HG03103 (cell line): ENCODE results near the gene NEGR1.

Source experiments
- ATAC-seq: cut with Tn5 transposase; IDR thresholded peaks from one replicate; pipeline ENCODE4 v1.9.1; 2021; ENCODE audit warnings: low read depth; ENCODE audit not compliant: unreplicated experiment

NEGR1 gene

DNA sequence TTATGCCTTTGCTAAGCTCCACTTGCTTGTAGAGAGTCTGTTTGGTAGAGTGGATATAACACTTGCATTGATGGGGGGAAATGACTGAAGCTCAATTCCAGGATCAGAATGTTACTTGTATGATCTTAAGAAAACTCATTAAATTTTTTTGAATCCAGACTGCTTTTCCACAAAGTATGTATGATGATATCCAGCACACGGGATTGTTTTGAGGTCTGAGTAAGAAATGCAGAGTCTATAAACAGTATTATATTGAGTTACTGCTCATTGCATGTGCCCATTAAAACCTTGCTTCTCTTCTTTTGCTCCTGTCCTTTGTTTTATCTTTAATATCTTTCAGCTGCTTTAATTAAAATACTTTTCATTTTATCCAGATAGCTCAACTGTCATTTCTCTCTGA, 631.1 kb downstream of the NEGR1 start:
- no peak for ATAC-seq

DNA sequence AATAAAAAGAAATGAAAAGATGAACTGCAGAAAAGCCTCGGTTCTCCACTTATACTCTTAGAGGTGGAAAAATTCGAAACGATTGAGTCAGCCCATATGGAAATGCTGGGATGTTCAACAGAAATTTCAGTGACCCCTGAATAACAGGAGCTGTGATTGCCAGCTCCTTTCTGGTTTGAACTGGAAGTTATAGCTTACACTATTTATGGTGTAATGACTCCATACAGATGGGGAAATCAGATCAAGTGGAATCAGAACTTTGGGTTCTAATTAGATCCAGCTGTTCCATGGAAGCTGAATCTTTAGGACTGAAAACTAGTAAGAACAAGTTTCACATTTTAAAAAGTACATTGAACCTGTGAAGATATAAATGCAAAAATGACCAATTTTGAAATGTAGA, 632.2 kb downstream of the NEGR1 start:
- ATAC-seq, result no peak

DNA sequence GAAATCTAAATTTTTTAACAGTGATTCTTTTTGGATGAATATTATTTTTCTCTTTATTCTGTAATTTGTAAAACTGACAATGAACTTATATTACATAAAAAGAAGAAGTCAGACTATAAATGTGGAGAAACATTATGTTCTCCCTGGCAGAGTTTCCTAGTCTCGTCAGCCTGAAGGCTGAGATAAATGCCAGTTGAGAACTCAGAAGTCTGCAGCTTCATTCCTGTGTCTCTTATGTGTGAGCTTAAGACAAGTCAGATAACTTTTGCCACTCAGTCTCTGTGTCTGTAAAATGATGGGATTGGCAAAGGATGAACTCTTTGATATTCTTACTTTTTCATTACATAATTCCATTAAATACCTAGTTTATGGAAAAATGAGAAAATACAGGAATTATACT, 632.7 kb downstream of the NEGR1 start:
- no peak for ATAC-seq

DNA sequence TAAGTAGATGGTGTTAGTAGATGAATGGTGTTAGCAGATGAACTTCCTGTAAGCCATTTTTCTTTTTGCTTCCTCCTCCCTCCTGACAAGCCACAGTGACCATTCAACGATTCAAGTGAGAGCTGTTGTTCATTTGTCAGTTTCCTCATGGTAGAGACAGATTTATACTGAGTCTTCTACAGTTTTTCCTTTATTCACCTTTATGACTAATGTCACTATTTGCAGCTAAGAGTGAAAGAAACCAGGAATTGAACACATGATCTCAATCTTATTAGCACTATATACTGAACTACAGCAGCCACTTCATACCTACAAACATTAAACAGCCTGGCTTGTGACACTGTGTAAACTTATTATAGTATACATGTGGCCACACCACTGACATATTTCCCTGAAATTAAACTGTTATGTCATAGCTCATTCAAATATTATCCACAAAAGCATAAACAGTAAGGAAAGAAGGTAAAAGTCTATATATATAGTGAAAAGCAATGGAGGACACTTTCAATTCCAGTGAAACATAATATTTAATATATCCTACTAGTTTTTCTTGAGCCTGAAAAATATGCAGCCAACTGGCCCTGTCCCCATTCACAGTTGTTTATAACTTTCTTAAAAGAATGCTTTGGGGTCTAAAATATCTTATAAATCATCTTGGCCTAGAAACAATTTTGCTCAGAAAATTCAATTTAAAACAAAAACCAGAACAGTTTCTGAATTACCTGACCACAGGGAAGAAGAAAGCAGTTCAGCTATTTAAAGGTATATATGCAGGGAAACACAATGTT, 634.6 kb downstream of the NEGR1 start:
- no peak for ATAC-seq

DNA sequence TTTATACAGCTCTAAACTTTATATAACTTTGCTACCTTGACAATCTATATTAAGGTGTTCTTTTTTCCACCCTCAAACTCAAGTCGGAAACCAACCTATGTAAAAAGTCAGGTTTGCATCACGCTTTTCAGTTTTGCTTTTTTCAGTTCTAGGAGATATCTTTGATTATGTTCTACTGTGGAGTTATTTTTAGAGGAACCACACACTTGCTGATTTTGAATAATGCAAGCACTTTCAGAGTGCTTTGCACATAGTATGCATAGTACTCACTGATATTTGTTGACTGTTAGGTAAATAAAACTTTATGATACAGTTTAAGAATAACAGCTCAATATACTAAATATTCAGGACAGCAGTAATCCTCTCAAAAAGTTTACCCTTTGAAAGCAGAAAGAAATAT, 637.3 kb downstream of the NEGR1 start:
- no peak for ATAC-seq

DNA sequence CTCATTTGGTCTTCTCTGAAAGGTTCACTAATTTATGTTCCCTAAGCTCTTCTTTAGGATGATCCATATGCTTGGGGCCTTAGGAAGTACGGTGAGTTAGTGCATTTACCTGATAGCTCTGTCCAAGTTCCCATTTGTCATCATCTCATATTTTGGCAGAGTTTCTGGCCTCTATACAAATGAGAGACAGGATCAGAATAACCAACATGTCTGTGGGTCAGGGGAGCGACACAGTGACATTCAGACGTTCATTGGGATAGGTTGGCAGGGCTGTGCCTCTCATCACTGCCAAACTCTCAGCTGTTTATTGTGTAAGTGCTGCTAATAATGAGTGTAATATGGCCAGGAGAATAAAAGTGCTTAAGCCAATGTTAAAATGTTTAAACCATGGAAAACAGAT, 640.4 kb downstream of the NEGR1 start:
- ATAC-seq, result no peak

DNA sequence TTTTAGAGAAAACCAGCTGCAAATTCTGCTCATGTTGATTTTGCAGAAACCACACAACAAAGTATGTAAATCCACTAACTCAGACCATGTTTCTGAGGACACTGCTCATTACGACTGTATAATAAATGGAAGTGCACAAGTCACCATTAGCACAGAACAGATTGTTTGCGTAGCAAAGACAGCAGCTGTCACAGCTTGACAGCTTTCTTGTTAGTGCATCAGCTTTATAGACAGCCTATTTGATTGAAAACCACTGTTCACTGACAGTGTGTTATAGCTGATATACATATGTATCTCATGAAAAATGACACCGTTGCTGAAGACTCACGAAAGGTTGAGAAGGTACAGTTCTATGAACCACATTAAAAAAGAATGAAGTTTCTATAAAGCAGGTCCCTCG, 641.3 kb downstream of the NEGR1 start:
- no peak for ATAC-seq

DNA sequence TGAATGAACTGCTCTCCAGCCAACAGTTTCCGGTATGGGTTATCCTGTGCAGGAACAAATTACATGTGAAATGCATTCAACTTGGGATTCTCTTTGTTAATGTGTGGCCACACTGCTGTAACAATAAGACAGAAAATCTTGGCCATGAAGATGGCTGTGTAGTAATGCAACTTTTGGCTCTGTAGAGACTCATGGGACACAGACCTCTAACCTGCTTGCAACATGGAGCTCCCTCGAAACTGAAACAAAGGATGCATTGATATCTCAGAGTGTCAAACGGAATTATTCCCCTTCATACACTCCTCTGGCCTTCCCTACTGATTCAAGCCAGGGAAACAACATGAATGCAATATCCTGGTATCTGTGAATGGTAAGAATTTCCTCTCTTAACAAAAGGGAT, 642.2 kb downstream of the NEGR1 start:
- ATAC-seq, result no peak

DNA sequence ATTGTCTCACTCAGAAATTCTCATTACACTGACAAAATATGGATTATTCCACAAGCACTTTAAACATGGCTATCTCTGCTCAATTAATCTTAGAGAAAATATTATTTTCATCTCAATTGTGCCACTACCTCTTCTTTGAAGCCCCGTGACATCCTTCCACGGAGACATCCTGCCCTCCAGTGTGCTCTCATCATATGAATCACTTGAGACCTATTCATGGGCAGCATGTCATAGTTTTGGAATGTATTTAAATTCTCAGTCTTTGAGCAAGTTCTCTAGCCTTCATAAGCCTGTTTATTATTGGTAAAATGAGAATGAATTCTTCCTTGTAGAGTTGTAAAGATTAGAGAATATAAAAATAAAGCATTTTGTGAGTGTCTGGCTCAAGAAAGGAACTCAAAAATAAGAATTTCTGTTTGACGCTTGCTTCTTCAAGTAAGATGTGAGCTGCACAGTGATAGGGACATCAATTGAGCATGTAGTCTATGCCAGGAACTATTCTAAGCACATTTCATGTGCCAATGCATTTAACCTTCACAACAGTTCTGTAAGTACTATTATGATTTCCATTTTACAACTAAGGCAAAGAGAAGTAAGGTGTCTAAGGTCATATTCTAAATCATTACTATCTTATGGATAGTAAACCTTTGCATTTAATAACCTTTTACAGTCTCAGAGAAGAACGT, 644.1 kb downstream of the NEGR1 start:
- ATAC-seq, result no peak

DNA sequence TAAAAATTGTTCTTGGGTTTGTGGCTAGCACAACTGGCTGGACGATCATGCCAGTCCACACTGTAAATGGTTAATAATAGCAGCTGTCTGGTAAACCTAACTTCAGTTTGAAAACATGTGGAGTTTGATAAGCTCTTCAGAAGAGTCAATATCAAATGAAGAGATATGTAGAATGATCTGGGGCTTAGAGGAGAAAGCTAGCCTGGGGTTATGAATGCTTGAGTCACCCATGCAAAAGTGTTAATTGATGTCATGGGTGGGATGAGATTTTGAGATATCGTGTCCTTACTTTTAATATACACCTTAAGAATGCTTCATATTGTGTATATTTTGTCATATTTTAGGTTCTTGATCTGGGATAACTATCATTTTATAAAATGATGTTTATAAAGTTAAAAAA, 646.8 kb downstream of the NEGR1 start:
- no peak for ATAC-seq

DNA sequence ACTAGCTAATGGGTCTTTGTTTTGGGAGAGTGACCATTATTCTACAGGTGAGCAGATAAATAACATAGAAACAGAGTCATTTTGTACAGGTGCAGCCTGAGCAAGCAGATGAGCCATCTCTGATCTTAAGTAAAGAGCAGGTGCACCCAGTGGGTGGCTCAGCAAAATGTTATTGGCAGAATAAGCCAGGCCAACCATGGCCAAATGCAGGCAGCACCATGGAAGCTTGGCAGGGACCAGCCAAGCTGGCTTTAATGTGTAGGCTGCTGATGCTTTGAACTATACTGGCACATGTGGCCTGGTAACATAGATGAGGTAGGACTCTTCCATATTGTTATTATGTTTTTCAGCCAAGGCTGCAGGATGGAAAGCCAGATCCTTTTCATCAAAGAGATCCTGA, 648.2 kb downstream of the NEGR1 start:
- ATAC-seq, result no peak

DNA sequence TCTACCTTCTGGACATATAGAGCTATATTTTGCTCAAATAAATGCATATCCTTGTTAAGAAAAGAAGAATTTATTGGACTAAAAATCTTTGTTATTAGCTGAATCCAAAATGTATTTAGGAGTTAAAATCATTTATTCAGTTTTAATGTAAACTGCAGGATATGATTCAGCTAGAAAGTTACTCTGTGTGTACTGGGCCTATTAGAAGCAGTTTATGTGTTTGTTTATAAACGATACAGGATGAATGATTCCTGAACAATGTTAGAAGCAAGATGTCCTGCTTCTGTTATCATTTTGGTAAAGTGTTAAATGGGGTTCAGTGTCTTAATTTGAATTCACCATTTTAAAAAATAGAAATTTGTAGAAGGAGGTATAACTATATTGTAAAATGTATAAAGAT, 652.3 kb downstream of the NEGR1 start:
- no peak for ATAC-seq

DNA sequence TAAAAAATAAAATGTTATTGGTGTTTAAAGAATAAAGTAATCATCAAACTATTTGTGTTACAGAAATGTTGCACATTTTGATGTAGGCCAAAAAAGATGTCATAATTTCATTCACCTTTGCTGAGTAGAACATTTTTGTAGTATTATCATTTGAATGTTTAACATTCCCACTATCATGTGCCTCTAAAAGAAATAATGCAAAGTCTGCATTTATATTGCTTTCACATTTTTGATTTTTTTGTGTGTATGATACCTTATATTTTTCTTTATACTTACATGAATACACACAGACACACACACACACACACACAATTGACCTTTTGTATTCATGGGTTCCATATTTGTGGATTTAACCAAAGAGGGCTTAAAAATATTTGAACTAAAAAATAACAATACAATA, 657.3 kb downstream of the NEGR1 start:
- no peak for ATAC-seq

DNA sequence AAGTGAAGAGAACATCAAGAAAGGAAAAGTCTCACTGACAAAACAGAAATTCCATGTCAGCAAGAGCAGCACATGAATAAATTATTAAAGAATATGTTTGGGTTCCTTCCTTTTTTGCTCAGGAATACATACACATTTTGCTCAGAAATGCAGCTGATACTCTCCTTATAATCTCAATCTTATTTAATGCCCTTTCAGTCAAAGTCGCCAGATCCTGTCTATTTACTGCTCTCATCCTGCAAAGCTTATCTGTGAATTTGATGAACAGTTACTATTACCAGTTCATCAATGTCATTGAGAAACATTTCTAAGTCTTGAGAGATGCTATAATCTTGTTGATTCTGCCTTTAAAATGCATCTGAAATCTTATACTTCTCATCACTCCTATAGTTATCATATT, 658.5 kb downstream of the NEGR1 start:
- no peak for ATAC-seq

DNA sequence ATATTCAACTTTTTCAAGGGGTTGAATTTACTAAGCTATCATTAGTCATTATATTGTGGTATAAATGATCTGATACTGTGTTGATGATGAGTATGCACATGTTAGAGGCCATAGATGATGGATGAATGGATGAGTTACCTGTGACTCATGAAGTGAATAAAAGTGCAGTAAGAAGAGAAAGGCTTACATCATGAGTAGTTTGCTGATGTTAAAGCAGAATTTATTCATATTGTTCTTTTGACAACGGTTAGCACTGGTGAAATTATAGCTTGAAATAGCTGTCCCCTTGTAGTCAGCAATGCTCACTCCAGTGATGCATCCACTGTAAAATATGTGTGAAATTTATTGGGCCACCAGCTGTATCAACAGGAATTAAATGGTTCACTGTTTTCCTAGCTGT, 660.6 kb downstream of the NEGR1 start:
- no peak for ATAC-seq

DNA sequence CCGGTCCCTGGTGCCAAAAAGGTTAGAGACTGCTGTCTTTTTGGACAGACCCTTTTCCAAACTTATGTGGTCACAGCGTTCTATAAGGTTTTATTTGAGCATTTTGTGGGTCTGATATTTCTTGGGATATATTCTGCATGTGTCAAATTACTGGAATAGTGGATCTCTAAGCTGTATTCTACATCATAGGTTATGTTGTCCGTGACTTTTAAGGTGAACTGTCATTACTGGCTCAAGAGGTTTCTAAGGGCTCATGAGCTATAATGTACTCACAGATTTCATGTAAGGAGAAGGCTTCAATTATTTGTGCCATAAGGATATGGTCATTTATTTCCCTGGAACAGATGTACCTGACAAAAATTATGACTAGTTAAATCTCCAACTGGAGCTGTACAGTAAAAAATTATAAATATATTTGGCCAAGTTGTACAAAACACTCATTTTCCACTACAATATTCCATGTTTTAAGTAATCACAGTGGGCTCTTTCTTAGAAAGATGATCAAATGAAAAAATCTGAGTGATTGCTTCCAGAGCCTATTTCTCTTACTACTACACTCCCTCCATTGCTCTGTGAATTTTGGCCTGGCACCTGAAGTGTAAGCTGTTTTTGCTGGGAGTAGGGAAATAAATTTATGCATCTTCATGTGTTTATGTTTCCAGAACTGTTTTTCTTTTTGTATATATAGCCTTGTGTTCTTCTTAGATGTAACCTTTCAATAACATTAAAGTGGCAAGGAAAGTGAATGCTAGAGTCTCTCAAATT, 663.4 kb downstream of the NEGR1 start:
- ATAC-seq, result no peak

DNA sequence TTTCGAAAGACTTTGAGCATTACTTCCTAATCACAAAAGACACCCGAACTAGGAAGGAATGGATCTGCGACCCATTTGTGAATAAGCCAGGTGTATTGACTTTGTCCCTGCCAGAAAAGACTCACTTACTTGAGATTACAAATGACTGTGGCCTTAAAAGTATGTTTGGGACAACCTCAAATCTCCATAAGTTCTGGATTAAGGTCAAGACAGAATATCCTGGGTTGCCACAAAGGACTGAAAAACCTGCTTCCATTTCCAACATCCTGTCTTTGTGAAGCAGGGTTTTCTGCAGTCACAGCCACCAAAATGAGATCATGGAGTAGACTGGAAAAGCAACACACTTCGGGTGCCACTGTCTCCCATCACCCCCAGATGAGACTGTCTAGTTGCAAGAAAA, 664.1 kb downstream of the NEGR1 start:
- ATAC-seq, result no peak

DNA sequence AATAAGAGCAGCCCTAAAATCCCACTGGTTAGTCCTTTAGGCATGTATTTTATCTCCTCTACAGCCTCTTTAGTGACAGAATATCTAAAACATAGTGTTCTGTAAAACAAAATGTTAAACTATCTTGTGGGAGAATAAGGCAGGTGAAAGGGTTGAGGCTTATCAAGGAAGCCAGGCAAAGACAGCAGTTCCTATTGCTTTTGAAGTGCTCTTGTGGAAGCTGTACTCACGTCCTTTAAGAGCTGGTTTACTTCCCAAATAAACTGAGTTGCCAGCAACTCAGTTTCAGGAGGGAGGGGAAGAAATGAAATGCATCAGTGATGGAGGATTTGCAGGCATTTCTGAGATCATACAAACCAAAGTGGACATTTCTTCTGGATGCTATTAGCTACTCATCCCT, 671.9 kb downstream of the NEGR1 start:
- ATAC-seq, result no peak

DNA sequence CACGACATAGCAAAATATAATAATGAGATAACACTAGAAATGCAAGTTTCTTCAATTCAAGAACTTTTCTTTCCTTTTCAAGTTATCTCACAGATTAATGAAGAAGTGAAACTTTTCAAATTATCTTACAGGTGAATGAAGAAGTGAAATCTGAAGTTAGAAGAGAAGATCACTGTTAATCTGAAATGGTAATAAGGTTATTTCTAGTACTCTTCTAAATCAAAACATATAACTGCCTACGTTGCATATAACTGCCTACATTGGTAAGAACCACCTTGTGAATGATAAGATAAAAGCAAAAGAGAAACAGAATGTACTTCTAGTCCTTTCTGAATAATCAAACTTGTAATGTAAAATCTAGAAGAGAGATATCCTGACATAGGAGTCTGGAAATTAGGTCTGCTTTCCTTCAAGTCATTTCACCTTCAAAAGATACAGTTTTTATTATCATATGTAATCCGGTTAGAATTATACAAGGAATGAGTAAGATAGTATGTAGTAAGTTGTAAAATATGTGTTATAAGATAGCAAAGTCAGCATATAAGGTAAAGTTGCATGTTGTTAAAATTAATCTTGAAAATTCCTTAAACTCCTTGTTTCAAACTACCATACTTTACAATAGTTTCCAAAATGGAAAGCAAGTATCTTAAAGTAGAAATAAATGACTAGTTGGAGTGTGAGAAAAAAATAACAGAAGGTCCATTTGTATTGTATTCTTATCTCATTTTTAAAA, 679.1 kb downstream of the NEGR1 start:
- ATAC-seq, result no peak

DNA sequence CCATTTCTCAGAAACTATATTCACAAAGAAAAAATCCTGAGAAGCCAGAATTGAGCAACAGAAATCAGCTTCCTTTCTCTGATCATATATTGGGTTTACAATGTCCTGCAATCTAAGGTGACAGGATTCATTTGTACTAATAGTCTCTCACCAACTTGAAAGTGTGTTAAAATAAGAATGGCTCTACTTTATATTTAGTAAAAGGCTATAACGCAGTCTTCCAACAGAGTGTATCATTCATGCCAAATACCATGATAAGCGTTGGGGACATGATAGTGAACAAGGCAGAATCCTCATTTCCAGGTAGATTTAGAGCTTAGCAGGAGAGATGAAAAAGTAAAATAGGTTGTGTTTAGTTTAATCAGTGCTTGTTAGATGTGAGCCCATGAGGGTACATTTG, 682.3 kb downstream of the NEGR1 start:
- ATAC-seq, result no peak

DNA sequence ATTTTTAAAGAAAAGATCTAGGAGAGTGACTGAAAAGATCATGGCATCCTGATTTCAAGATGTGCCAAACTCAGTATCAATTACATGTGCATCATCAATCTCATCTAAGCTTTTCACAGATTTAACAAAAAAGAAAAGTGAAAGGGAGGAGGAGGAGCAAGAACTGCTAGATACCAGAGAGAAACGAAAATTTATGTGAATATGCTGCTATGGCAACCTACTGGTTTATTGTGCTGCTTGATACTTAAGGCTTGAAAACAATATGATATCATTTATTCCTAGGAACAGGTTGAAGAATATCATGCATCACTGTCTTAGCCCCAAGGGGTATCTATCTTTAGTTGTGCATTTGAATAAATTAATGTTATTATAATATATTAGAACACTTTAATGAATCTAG, 683.0 kb downstream of the NEGR1 start:
- ATAC-seq, result no peak
